Neural crest cell (in vitro differentiated cells): ENCODE results near the gene DENND5A. TPM values are rescaled to one million over a fixed set of nuclear protein-coding genes. Genes with fewer than 3 reads are reported as not detected.

Experiments used
- DNase-seq: peaks from one replicate; pipeline ENCODE4 v3.0.0; 2021; ENCODE audit warnings: low read depth, mixed read lengths, low spot score
- H3K27ac Mint-ChIP-seq: one replicate; pipeline ENCODE4 v1.8.0; 2021; ENCODE audit warnings: mild to moderate bottlenecking, mixed read lengths; ENCODE audit not compliant: unreplicated experiment
- H3K27me3 Mint-ChIP-seq: 2 replicates; pipeline ENCODE4 v1.8.0; 2021; ENCODE audit warnings: low read depth, mild to moderate bottlenecking, mixed read lengths
- H3K36me3 Mint-ChIP-seq: 2 replicates; pipeline ENCODE4 v1.8.0; 2021; ENCODE audit warnings: low read depth, mild to moderate bottlenecking, mixed read lengths
- H3K4me1 Mint-ChIP-seq: 2 replicates; pipeline ENCODE4 v1.8.0; 2021; ENCODE audit warnings: mixed read lengths
- H3K4me3 Mint-ChIP-seq: one replicate; pipeline ENCODE4 v1.8.0; 2021; ENCODE audit warnings: mild to moderate bottlenecking, mixed read lengths
- H3K9me3 Mint-ChIP-seq: 2 replicates; pipeline ENCODE4 v1.8.0; 2021; ENCODE audit warnings: mixed read lengths
- total RNA-seq: library from RNA; stranded (reverse); gene quantifications from 2 replicates; pipeline ENCODE4 v1.2.1, GENCODE V29; 2021
- TF ChIP-seq, protein P1 (sequence below): fragments of 200-600 bp; sonication (generic); conservative IDR thresholded peaks from 2 replicates; pipeline ENCODE4 v1.5.0; 2021; ENCODE audit warnings: antibody characterized with exemption, mild to moderate bottlenecking

Gene DENND5A
- total RNA-seq, 1 donor from 2014 or later: 116 TPM

- Mint-ChIP-seq H3K4me1 (peaks cover 19% of the 10 kb centered on the region), H3K36me3 (no peaks in the 10 kb centered on the region), H3K4me3 (peak overlapping the region; percentile 41), H3K9me3 (peaks cover 3% of the 10 kb centered on the region), H3K27ac (no peak overlapping the region), H3K27me3 (peaks cover 18% of the 10 kb centered on the region)
- no peak for DNase-seq
- TF ChIP-seq, protein P1, sequence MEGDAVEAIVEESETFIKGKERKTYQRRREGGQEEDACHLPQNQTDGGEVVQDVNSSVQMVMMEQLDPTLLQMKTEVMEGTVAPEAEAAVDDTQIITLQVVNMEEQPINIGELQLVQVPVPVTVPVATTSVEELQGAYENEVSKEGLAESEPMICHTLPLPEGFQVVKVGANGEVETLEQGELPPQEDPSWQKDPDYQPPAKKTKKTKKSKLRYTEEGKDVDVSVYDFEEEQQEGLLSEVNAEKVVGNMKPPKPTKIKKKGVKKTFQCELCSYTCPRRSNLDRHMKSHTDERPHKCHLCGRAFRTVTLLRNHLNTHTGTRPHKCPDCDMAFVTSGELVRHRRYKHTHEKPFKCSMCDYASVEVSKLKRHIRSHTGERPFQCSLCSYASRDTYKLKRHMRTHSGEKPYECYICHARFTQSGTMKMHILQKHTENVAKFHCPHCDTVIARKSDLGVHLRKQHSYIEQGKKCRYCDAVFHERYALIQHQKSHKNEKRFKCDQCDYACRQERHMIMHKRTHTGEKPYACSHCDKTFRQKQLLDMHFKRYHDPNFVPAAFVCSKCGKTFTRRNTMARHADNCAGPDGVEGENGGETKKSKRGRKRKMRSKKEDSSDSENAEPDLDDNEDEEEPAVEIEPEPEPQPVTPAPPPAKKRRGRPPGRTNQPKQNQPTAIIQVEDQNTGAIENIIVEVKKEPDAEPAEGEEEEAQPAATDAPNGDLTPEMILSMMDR: no peak
These were observed 168.7 kb downstream of the DENND5A start for GRCh38 chr11:9096427-9096826.

GRCh38 chr11:9095421-9095820, 169.7 kb downstream of the DENND5A start:
- Mint-ChIP-seq H3K27me3 (peaks cover 22% of the 10 kb centered on the region), H3K27ac (no peak overlapping the region), H3K4me3 (no peak overlapping the region), H3K36me3 (no peaks in the 10 kb centered on the region), H3K4me1 (peaks cover 19% of the 10 kb centered on the region), H3K9me3 (peaks cover 3% of the 10 kb centered on the region)
- DNase-seq: no peak
- TF ChIP-seq, protein P1: no peak

DNA sequence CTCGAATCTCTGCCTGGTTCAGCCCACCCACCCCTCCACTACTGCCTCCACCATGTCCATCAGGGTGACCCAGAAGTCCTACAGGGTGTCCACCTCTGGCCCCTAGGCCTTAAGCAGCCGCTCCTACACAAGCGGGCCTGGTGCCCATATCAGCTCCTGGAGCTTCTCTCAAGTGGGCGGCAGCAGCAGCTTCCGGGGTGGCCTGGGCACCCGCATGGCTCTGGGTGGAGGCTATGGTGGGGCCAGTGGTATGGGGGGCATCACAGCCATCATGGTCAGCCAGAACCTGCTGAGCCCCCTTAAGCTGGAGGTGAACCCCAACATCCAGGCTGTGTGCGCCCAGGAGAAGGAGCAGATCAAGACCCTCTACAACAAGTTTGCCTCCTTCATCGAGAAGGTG, 170.7 kb downstream of the DENND5A start:
- H3K4me3 Mint-ChIP-seq: peak overlapping the region; percentile 9
- DNase-seq: no peak
- H3K36me3 Mint-ChIP-seq: no peaks in the 10 kb centered on the region
- H3K27ac Mint-ChIP-seq: no peak overlapping the region
- peaks cover 3% of the 10 kb centered on the region for H3K9me3 Mint-ChIP-seq
- peaks cover 23% of the 10 kb centered on the region for H3K4me1 Mint-ChIP-seq
- TF ChIP-seq, protein P1: no peak
- peaks cover 32% of the 10 kb centered on the region for H3K27me3 Mint-ChIP-seq

DNA sequence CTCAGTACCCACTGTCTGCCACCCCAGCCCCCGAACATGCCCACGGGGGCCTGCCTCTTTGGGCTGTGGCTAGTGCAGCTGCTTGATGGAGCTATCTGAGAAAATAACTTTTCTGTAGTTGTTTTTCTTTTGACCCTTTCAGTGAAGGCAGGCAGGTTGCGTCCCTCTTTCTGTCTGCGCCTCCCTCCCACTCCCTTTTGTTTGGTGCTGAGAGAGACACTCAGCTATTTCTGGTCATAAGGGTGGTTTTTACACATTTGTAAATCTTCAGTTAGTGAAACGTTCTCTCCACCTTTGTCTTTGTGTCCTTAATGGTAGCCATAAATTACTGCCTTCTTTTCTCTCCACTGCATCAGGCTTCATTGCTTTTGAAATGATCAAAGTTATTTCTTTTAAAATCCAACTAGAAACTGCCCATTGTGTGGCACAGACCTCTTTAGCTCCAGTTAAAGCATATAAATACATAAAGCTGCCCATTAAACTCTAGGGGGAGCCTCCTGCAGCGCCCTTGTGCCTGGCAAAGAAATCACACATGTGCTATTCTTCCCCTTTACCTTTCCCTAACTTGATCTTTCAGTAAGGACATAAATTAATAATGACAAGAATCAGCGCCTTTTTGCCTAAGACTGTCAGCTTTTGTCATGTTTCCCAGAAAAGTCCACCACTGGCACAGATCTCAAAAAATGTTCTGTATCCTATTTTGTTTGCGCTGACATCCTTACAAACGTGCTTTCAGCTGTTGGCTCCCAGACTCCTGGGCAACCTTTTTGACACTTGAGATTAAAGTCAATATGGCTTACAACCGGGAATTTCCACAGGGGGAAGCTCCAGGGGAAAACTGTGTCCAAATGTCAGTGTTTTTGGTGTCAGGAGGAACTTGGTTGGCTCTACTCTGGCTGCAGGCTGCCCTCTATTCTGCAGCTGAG, 172.0 kb downstream of the DENND5A start:
- Mint-ChIP-seq H3K4me1 (peaks cover 23% of the 10 kb centered on the region), H3K27me3 (peaks cover 41% of the 10 kb centered on the region)

DNA sequence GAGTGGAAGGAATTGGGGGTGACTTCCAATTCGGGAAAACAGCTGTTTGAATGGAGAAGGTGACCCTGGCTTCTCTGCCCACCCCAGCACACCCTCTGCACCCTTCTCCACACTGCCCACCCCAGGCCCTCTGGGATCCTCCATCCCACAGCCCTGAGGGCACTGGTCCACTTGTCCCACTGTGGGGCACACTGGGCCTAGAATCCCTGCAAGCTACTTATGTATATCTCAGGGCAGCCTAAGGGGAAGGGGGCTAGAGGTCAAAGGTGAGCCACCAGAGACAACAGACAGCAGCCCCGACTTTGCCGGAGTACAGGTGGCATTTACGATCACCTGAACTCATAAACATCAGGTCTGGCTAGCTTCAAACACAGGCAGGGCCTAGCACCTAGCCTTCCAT, 173.1 kb downstream of the DENND5A start:
- TF ChIP-seq, protein P1: no peak
- DNase-seq: no peak
- no peaks in the 10 kb centered on the region for H3K36me3 Mint-ChIP-seq
- H3K9me3 Mint-ChIP-seq: peaks cover 3% of the 10 kb centered on the region
- H3K4me1 Mint-ChIP-seq: peaks cover 23% of the 10 kb centered on the region
- no peak overlapping the region for H3K27ac Mint-ChIP-seq
- peaks cover 44% of the 10 kb centered on the region for H3K27me3 Mint-ChIP-seq
- H3K4me3 Mint-ChIP-seq: peak overlapping the region; percentile 62

More for the DNA sequence above, 172.0 kb downstream of the DENND5A start:
- Mint-ChIP-seq H3K4me3 (peak overlapping the region; percentile 62), H3K27ac (no peak overlapping the region), H3K36me3 (no peaks in the 10 kb centered on the region), H3K9me3 (peaks cover 3% of the 10 kb centered on the region)
- DNase-seq: no peak
- TF ChIP-seq, protein P1: peak; percentile 25
